Stimulated activated CD4-positive, alpha-beta T cell treated with anti-CD3 and anti-CD28 coated beads, Interleukin-2, amount 100 ng/mL, for 4 hours (primary cell): Measurements from ENCODE around the gene ESYT2.
A peak's percentile ranks its signal among the peaks of the same experiment; 100 is the strongest.
"Not testable (repeated sequence)": the region's sequence is repeated elsewhere in the genome, so short reads cannot be mapped to it uniquely, and the experiment has no call there.

Experiments
- DNase-seq: peaks from one replicate; pipeline ENCODE4 v3.0.0-alpha.2; 2020; ENCODE audit warnings: low read depth

The ESYT2 gene

GRCh38 chr7:158723714-158724385 lies 105.5 kb downstream of the ESYT2 start:
- DNase-seq, result no peak

DNA sequence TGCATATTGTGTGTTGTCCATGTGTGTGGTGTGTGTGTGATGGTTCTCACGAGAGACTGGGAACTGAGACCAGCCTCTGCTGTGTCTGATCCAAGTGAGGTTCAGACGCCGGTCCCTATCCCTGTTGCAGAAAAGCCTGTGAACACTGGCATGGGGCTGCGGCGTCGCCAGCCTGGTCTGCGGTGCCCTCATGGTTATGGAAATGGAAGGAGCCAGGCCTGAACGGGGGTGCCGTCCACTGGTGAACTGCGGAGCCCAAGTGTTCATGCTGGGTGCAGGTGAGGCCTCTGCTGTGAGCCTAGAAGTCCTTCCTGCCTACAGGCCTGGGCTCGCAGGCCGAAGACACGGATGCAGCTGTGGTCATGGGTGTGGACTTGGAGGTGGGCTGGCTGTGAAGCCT lies 106.0 kb downstream of the ESYT2 start:
- DNase-seq, result no peak

DNA sequence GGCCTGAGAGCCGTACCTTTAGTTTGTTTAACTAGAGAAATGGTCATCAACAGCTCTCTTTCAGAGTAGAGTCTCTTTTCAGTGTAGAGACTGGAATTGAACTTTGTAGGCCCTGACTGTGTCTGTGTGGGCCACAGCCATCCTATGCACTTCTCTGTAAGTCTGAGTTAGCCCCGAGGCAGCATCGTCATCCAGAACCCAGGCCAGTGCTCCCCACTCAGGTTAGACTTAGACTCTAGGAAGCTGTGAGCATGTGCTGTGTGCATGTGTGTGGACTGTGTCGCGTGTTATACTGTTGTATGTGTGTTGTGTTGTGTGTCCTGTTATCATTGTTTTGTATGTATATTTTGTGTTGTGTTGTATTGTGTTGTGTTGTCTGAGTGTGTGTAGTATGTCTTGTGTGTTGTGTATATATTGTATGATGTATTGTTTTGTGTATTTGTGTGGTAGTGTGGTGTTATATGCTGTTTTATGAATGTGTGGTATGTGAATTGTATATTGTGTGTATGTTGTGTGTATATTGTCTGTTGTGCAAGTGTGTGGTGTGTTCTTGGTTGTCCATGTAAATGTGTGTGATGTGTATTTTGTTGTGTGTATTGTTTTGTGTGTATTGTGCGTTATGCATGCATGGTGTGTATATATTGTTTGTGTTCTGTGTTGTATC lies 106.6 kb downstream of the ESYT2 start:
- no peak for DNase-seq

GRCh38 chr7:158720112-158720511 lies 109.2 kb downstream of the ESYT2 start:
- DNase-seq, result no peak

- no peak for DNase-seq
These were observed 112.5 kb downstream of the ESYT2 start for GRCh38 chr7:158716802-158717201.

GRCh38 chr7:158710651-158711102 lies 118.6 kb downstream of the ESYT2 start:
- DNase-seq, result no peak

DNA sequence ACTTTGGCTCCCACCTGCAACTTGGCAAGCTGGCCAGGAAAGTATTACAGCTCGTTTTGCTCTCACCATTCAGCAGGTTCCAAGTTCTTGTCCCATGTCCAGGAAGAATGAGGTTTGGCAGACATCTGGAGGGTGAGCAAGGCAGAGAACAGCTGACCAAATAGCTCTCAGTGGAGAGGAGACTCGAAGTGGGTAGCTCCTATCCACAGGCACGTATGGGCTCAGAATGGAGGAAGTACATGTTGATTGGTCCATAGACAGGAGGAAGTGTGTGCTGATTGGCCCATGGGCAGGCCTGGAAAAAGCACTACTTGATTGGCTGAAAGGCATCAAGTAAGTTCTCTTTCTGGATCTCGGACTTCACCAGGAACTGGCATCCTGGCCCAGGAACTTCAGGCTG lies 121.7 kb downstream of the ESYT2 start:
- no peak for DNase-seq

- DNase-seq, result no peak
These were observed 122.4 kb downstream of the ESYT2 start for GRCh38 chr7:158706710-158707590.

DNA sequence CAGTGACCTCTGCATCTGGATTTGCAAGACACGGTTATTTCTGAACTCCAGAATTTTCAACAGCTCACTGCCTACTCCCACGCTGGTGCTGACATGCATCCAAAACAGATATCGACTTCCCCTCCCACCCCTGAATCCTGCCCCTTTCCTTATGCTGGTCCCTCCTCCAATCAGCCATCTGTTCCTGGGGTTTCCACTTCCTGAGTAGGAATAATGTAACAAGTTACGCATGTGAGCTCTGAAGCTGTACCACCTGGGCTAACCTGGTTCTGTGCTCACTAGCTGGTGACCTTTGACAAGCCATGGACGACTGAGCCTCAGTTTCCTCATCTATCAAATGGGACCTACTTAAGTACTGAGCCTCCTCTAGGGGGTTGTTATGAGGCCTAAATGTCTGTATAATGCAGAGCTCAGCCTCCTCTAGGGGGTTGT lies 123.0 kb downstream of the ESYT2 start:
- no peak for DNase-seq

GRCh38 chr7:158705234-158705850 lies 124.0 kb downstream of the ESYT2 start:
- no peak for DNase-seq

GRCh38 chr7:158704524-158705233 lies 124.6 kb downstream of the ESYT2 start, which contains the start of gene NCAPG2:
Gene NCAPG2 (minus strand): TSS chr7:158704804. CDS start chr7:158701899, 2,905 bp downstream.
- peak; percentile 96 for DNase-seq

GRCh38 chr7:158703679-158704523 lies 125.4 kb downstream of the ESYT2 start:
- not testable (repeated sequence) for DNase-seq

- DNase-seq, result no peak
These were observed 126.4 kb downstream of the ESYT2 start for GRCh38 chr7:158702944-158703343.

GRCh38 chr7:158702196-158702595 lies 127.1 kb downstream of the ESYT2 start:
- DNase-seq, result no peak

DNA sequence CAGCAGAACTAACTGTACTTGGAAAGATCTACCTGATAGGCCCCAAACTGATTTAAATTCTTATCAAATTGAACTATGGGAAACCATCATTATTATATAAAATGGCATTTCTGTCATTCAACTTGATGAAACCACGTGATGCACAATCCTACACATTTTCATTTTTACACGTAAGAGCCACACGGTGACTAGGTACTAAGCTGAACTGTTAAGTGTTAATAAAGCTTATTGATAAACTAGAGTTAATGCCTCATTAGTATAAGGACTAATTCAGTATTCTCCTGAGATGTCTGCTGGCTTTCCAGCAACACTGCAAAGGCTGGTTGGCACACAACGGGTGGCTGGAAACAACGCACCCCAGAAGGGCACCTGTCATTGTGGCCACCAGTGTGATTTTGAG lies 129.3 kb downstream of the ESYT2 start:
- DNase-seq, result no peak

GRCh38 chr7:158699341-158699740 lies 130.0 kb downstream of the ESYT2 start:
- no peak for DNase-seq

DNA sequence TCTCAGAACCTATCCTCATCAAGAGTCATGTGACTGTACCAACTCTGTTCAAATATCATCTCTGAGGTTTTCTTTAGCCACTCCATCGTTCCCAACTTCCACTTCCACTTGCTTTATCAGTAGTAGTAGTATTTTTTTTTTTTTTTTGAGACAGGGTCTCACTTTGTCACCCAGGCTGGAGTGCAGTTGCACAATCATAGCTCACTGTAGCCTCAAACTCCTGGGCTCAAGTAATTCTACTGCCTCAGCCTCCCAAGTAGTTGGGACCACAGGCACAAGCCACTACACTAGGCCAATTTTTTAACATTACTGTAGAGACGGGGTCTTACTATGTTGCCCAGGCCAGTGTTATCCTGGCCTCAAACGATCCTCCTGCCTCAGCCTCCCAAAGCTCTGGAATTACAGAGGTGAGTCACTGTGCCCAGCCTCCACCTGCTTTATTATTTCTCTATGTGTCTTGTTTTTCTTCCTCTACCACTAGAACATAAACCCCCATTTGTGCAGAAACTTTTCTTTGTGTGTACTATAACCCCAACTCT lies 130.6 kb downstream of the ESYT2 start:
- no peak for DNase-seq

DNA sequence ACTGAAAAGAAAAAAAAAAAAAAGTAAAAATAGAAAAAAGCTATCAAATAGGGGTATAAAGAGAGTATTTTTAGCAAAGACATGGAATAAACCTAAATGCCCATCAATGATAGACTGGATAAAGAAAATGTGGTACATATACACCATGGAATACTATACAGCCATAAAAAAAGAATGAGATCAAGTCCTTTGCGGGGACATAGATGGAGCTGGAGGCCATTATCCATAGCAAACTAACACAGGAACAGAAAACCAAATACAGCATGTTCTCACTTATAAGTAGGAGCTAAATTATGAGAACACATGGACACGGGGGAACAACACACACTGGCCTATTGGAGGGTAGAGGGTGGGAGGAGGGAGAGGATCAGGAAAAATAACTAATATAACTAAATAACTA lies 131.7 kb downstream of the ESYT2 start:
- DNase-seq, result not testable (repeated sequence)

- DNase-seq, result peak; percentile 40
These were observed 133.4 kb downstream of the ESYT2 start for GRCh38 chr7:158695726-158696452.

DNA sequence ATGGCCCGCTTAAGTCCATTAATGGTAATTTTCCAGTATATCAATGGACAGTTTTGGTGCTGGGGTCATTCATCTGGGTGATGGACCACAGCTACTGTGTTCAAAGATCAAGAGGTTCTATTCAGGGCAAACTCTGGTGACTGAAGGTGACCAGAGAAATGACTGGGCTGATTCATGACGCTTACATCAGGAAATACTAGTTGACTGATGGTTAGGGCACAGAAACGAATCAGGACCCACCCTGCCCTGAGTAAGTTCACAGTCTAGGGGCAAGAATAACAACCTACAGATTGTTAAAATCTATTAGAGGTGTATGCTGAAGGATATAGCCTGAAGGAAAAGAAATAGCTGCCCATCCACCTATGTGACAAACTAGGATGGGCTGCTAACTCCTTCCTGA lies 134.3 kb downstream of the ESYT2 start:
- no peak for DNase-seq
